Liver (tissue), 9 donors: ENCODE data around the gene FBXL15. TPM values are rescaled to one million over a fixed set of nuclear protein-coding genes. Genes with fewer than 3 reads are reported as not detected.

Source experiments
- DNase-seq: peaks from one replicate; pipeline ENCODE4 v3.0.0-alpha.2; 2017; ENCODE audit warnings: low spot score
- H3K27ac ChIP-seq, 2 donors: one replicate each; pipeline ENCODE4 v1.7.0; 2013; ENCODE audit warnings: inconsistent platforms in 2 of 2, low read length in 2 of 2, control low read depth in 1 of 2, low read depth in 1 of 2, mild to moderate bottlenecking in 1 of 2
- H3K27me3 ChIP-seq, 4 donors: one replicate each; pipeline versions ENCODE4 v1.6.1 to v1.7.0; 2013; ENCODE audit warnings: low read length in 3 of 4, inconsistent platforms in 1 of 4, mild to moderate bottlenecking in 1 of 4, moderate library complexity in 1 of 4; ENCODE audit not compliant: control insufficient read depth in 4 of 4, insufficient read depth in 4 of 4
- H3K36me3 ChIP-seq, 4 donors: one replicate each; pipeline versions ENCODE4 v1.6.1 to v1.7.0; 2013; ENCODE audit warnings: low read length in 3 of 4, mild to moderate bottlenecking in 3 of 4, low read depth in 1 of 4, moderate library complexity in 1 of 4; ENCODE audit not compliant: control insufficient read depth in 4 of 4, insufficient read depth in 3 of 4
- H3K4me1 ChIP-seq, 4 donors: one replicate each; pipeline versions ENCODE4 v1.6.1 to v1.7.0; 2013; ENCODE audit warnings: low read length in 3 of 4, mild to moderate bottlenecking in 3 of 4, moderate library complexity in 1 of 4; ENCODE audit not compliant: control insufficient read depth in 4 of 4, insufficient read depth in 4 of 4
- H3K4me3 ChIP-seq, 3 donors: one replicate each; pipeline versions ENCODE4 v1.6.1 to v1.7.0; 2013; ENCODE audit warnings: low read length in 3 of 3, control low read depth in 1 of 3, low read depth in 1 of 3, mild to moderate bottlenecking in 1 of 3
- H3K9ac ChIP-seq, 2 donors: one replicate each; pipeline ENCODE4 v1.7.0; 2013; ENCODE audit warnings: low read length in 2 of 2, mild to moderate bottlenecking in 2 of 2, moderate library complexity in 2 of 2, control low read depth in 1 of 2, low read depth in 1 of 2
- H3K9me3 ChIP-seq, 4 donors: one replicate each; pipeline versions ENCODE4 v1.6.1 to v1.7.0; 2013; ENCODE audit warnings: low read length in 3 of 4; ENCODE audit not compliant: control insufficient read depth in 4 of 4
- ATF3 ChIP-seq: IDR thresholded peaks from 2 replicates; pipeline ENCODE4 v1.6.1; 2016; ENCODE audit warnings: antibody characterized with exemption
- CTCF ChIP-seq: fragments of 150-350 bp; IDR thresholded peaks from 2 replicates; pipeline ENCODE4 v1.5.1; 2017; ENCODE audit warnings: improper control_type of control experiment, low read depth, low read length; ENCODE audit not compliant: missing input control
- EGR1 ChIP-seq, 2 donors: IDR thresholded peaks; 2 replicates each; pipeline ENCODE4 v1.6.1; 2016 to 2018; ENCODE audit warnings: antibody characterized with exemption in 2 of 2, low read depth in 2 of 2
- FOXA1 ChIP-seq: IDR thresholded peaks from 2 replicates; pipeline ENCODE4 v1.6.1; 2016; ENCODE audit warnings: antibody characterized with exemption
- FOXA2 ChIP-seq: IDR thresholded peaks from 2 replicates; pipeline ENCODE4 v1.6.1; 2016; ENCODE audit warnings: antibody characterized with exemption
- GABPA ChIP-seq, 2 donors: IDR thresholded peaks in 1 of 2; conservative IDR thresholded peaks in 1 of 2; 2 replicates each; pipeline ENCODE4 v1.6.1; 2016; ENCODE audit warnings: antibody characterized with exemption in 2 of 2, mild to moderate bottlenecking in 1 of 2, moderate library complexity in 1 of 2
- HNF4A ChIP-seq, 2 donors: conservative IDR thresholded peaks; 2 replicates each; pipeline ENCODE4 v1.6.1; 2016; ENCODE audit warnings: antibody characterized with exemption in 2 of 2, mild to moderate bottlenecking in 2 of 2
- HNF4G ChIP-seq: IDR thresholded peaks from 2 replicates; pipeline ENCODE4 v1.6.1; 2016; ENCODE audit warnings: antibody characterized with exemption
- JUND ChIP-seq, 2 donors: IDR thresholded peaks; 2 replicates each; pipeline ENCODE4 v1.6.1; 2016; ENCODE audit warnings: antibody characterized with exemption in 2 of 2
- NR2F2 ChIP-seq: IDR thresholded peaks from 2 replicates; pipeline ENCODE4 v1.6.1; 2016; ENCODE audit warnings: antibody characterized with exemption
- REST ChIP-seq: IDR thresholded peaks from 2 replicates; pipeline ENCODE4 v1.6.1; 2016; ENCODE audit warnings: antibody characterized with exemption, mild to moderate bottlenecking
- RXRA ChIP-seq, 2 donors: IDR thresholded peaks; 2 replicates each; pipeline ENCODE4 v1.6.1; 2017 to 2018; ENCODE audit warnings: antibody characterized with exemption in 2 of 2, mild to moderate bottlenecking in 1 of 2
- SP1 ChIP-seq: IDR thresholded peaks from 2 replicates; pipeline ENCODE4 v1.6.1; 2018; ENCODE audit warnings: antibody characterized with exemption, mild to moderate bottlenecking
- TAF1 ChIP-seq: conservative IDR thresholded peaks from 2 replicates; pipeline ENCODE4 v1.6.1; 2016; ENCODE audit warnings: antibody characterized with exemption, mild to moderate bottlenecking
- YY1 ChIP-seq: IDR thresholded peaks from 2 replicates; pipeline ENCODE4 v1.6.1; 2016; ENCODE audit warnings: antibody characterized with exemption, mild to moderate bottlenecking
- ZBTB33 ChIP-seq: IDR thresholded peaks from 2 replicates; pipeline ENCODE4 v1.6.1; 2016; ENCODE audit warnings: antibody characterized with exemption
- WGBS: extraction: QIAGEN DNeasy Blood & Tissue Kit; methylation state at CpG from one replicate; pipeline ENCODE4 v1.1.7; 2013; 5-methylcytosine and 5-hydroxymethylcytosine counted together
- polyA plus RNA-seq, 2 donors: library from polyadenylated mRNA; stranded (reverse) in 1 of 2; unstranded in 1 of 2; fragments of 200-250 nt in 1 of 2; fragments of >200 nt in 1 of 2; fragmentation: Nextera tagmentation in 1 of 2; extraction: Ambion mirVana in 1 of 2; gene quantifications; one replicate each; pipeline versions ENCODE4 v1.2.1 to v1.2.3, GENCODE V29; 2013 to 2015
- total RNA-seq, 2 donors: library from RNA; depleted of rRNA; stranded (reverse); fragments of >200 nt; gene quantifications; one replicate each; pipeline ENCODE4 v1.2.3, GENCODE V29; 2014
- donor health status: healthy.
- donor health status: healthy.
- donor health status: healthy.
- donor health status: healthy.
- donor health status: healthy.

The FBXL15 gene
- total and polyA plus RNA-seq, 4 donors: 4.4 to 14.4 (median 10.0) TPM

GRCh38 chr10:102424145-102424544, 3.5 kb downstream of the FBXL15 start:
- TF ChIP-seq RXRA (IDR thresholded peaks at IDR 0.05) (no peak), ATF3 (no peak), EGR1 (IDR thresholded peaks at IDR 0.05; ENCODE audit: low read depth in 2 of 2) (no peak), CTCF (no peak), HNF4G (no peak), SP1 (no peak), FOXA1 (no peak), TAF1 (no peak), YY1 (no peak), GABPA (IDR thresholded peaks at IDR 0.05 in 1 of 2, conservative IDR thresholded peaks at IDR 0.05 in 1 of 2) (no peak), JUND (IDR thresholded peaks at IDR 0.05) (no peak)
- Histone ChIP-seq H3K4me3 (no peak overlapping the region), H3K27ac (no peak overlapping the region), H3K27me3 (no peaks in the 10 kb centered on the region), H3K9ac (no peak overlapping the region), H3K9me3 (no peaks in the 10 kb centered on the region), H3K4me1 (peaks cover 11 to 38% (median 28%) of the 10 kb centered on the region in 4 donors), H3K36me3 (peaks cover 0 to 10% (median 2%) of the 10 kb centered on the region in 4 donors)
- WGBS: 92% methylated on average over 9 of the region's 9 CpGs
- DNase-seq: no peak

GRCh38 chr10:102424916-102425315, 4.3 kb downstream of the FBXL15 start:
- TF ChIP-seq HNF4A (conservative IDR thresholded peaks at IDR 0.05) (no peak), EGR1 (IDR thresholded peaks at IDR 0.05; ENCODE audit: low read depth in 2 of 2) (no peak), REST (no peak), RXRA (IDR thresholded peaks at IDR 0.05) (no peak), GABPA (IDR thresholded peaks at IDR 0.05 in 1 of 2, conservative IDR thresholded peaks at IDR 0.05 in 1 of 2) (no peak), FOXA2 (no peak), HNF4G (no peak), SP1 (no peak), ATF3 (no peak), NR2F2 (no peak), TAF1 (no peak), ZBTB33 (no peak), CTCF (no peak)
- no peaks in the 10 kb centered on the region for H3K9me3 ChIP-seq
- peaks cover 3 to 31% (median 21%) of the 10 kb centered on the region in 4 donors for H3K4me1 ChIP-seq
- H3K4me3 ChIP-seq: no peak overlapping the region
- WGBS: 94% methylated on average over 6 of the region's 6 CpGs
- no peaks in the 10 kb centered on the region for H3K27me3 ChIP-seq
- no peak overlapping the region for H3K27ac ChIP-seq
- DNase-seq: no peak
- H3K36me3 ChIP-seq: peaks cover 0 to 10% (median 2%) of the 10 kb centered on the region in 4 donors
- H3K9ac ChIP-seq: no peak overlapping the region
